H9 (cell line): ENCODE data around the gene PRTN3. TPM values are rescaled to one million over a fixed set of nuclear protein-coding genes. Genes with fewer than 3 reads are reported as not detected.

Experiments used
- DNase-seq: peaks from one replicate; pipeline ENCODE4 v3.0.0-alpha.2; 2017
- H2AFZ ChIP-seq: one replicate; pipeline ENCODE4 v1.6.1; 2013; ENCODE audit warnings: mild to moderate bottlenecking, low read length, control low read depth, moderate library complexity
- H2AK5ac ChIP-seq: 2 replicates; pipeline ENCODE4 v1.6.1; 2013; ENCODE audit warnings: low read length, control low read depth, mixed read lengths; ENCODE audit not compliant: insufficient read length
- H2BK120ac ChIP-seq: one replicate; pipeline ENCODE4 v1.6.1; 2013; ENCODE audit warnings: low read depth, mild to moderate bottlenecking, low read length, control low read depth, inconsistent platforms; ENCODE audit not compliant: poor library complexity, severe bottlenecking
- H2BK12ac ChIP-seq: 2 replicates; pipeline ENCODE4 v1.6.1; 2013; ENCODE audit warnings: low read length, control low read depth, mixed read lengths, low read depth; ENCODE audit not compliant: insufficient read length
- H2BK15ac ChIP-seq: 2 replicates; pipeline ENCODE4 v1.6.1; 2013; ENCODE audit warnings: low read depth, low read length, control low read depth
- H2BK20ac ChIP-seq: one replicate; pipeline ENCODE4 v1.6.1; 2013; ENCODE audit warnings: low read depth, mild to moderate bottlenecking, low read length, control low read depth, inconsistent platforms; ENCODE audit not compliant: poor library complexity, severe bottlenecking
- H2BK5ac ChIP-seq: 2 replicates; pipeline ENCODE4 v1.6.1; 2013; ENCODE audit warnings: low read length, control low read depth, mixed read lengths; ENCODE audit not compliant: insufficient read length
- H3K14ac ChIP-seq: 2 replicates; pipeline ENCODE4 v1.6.1; 2013; ENCODE audit warnings: low read length, control low read depth; ENCODE audit not compliant: insufficient read depth
- H3K18ac ChIP-seq: 2 replicates; pipeline ENCODE4 v1.6.1; 2013; ENCODE audit warnings: low read depth, mild to moderate bottlenecking, mixed read lengths, low read length, control low read depth; ENCODE audit not compliant: insufficient read length
- H3K23ac ChIP-seq: 2 replicates; pipeline ENCODE4 v1.6.1; 2013; ENCODE audit warnings: low read length, control low read depth, mixed read lengths, low read depth; ENCODE audit not compliant: insufficient read length
- H3K23me2 ChIP-seq: 2 replicates; pipeline ENCODE4 v1.6.1; 2013; ENCODE audit warnings: low read depth, mild to moderate bottlenecking, mixed read lengths, low read length, control low read depth; ENCODE audit not compliant: insufficient read length, poor library complexity, severe bottlenecking
- H3K27ac ChIP-seq: 2 replicates; pipeline ENCODE4 v1.5.1; 2013; ENCODE audit warnings: low read length, control low read depth, mixed read lengths, low read depth; ENCODE audit not compliant: insufficient read length
- H3K27me3 ChIP-seq: 2 replicates; pipeline ENCODE4 v1.6.1; 2013; ENCODE audit warnings: low read length, control low read depth, inconsistent platforms; ENCODE audit not compliant: insufficient read depth
- H3K4ac ChIP-seq: 2 replicates; pipeline ENCODE4 v1.6.1; 2013; ENCODE audit warnings: low read depth, mild to moderate bottlenecking, control low read depth, inconsistent platforms, low read length, moderate library complexity
- H3K4me1 ChIP-seq: 2 replicates; pipeline ENCODE4 v1.6.1; 2013; ENCODE audit warnings: low read length, control low read depth, inconsistent platforms; ENCODE audit not compliant: insufficient read depth
- H3K4me2 ChIP-seq: 2 replicates; pipeline ENCODE4 v1.6.1; 2013; ENCODE audit warnings: low read length, control low read depth, mixed read lengths; ENCODE audit not compliant: insufficient read length, insufficient read depth
- H3K56ac ChIP-seq: 2 replicates; pipeline ENCODE4 v1.6.1; 2013; ENCODE audit warnings: low read depth, mild to moderate bottlenecking, mixed read lengths, low read length, control low read depth; ENCODE audit not compliant: insufficient read length
- H3K79me1 ChIP-seq: 2 replicates; pipeline ENCODE4 v1.6.1; 2013; ENCODE audit warnings: low read depth, mild to moderate bottlenecking, moderate library complexity, low read length, control low read depth, inconsistent platforms; ENCODE audit not compliant: insufficient read depth, poor library complexity, severe bottlenecking
- H3K79me2 ChIP-seq: 2 replicates; pipeline ENCODE4 v1.6.1; 2013; ENCODE audit warnings: low read length, control low read depth, inconsistent platforms; ENCODE audit not compliant: insufficient read depth
- H3K9ac ChIP-seq: 2 replicates; pipeline ENCODE4 v1.6.1; 2013; ENCODE audit warnings: low read length, control low read depth, mixed read lengths; ENCODE audit not compliant: insufficient read length; ENCODE audit errors: extremely low read depth
- H3K9me3 ChIP-seq: one replicate; pipeline ENCODE4 v1.6.1; 2013; ENCODE audit warnings: low read depth, low read length, inconsistent platforms; ENCODE audit not compliant: control insufficient read depth
- H3T11ph ChIP-seq: one replicate; pipeline ENCODE4 v1.6.1; 2013; ENCODE audit warnings: mild to moderate bottlenecking, low read length, control low read depth, inconsistent platforms
- H4K20me1 ChIP-seq: one replicate; pipeline ENCODE4 v1.6.1; 2013; ENCODE audit not compliant: control insufficient read depth, insufficient read length, insufficient read depth
- H4K5ac ChIP-seq: 2 replicates; pipeline ENCODE4 v1.6.1; 2013; ENCODE audit warnings: low read depth, mild to moderate bottlenecking, mixed read lengths, low read length, control low read depth; ENCODE audit not compliant: insufficient read length
- H4K8ac ChIP-seq: replicated peaks from 2 replicates; pipeline ENCODE4 v1.6.1; 2013; ENCODE audit warnings: low read length, control low read depth, mixed read lengths, low read depth; ENCODE audit not compliant: insufficient read length
- H4K91ac ChIP-seq: 2 replicates; pipeline ENCODE4 v1.6.1; 2013; ENCODE audit warnings: low read depth, mild to moderate bottlenecking, moderate library complexity, mixed read lengths, low read length, control low read depth; ENCODE audit not compliant: insufficient read length
- H3K27ac Mint-ChIP-seq, 3 experiments: 2 replicates in 2 of 3; 3 replicates in 1 of 3; pipeline ENCODE4 v1.8.0; 2020 to 2021; ENCODE audit warnings: mixed read lengths in 3 of 3, mild to moderate bottlenecking in 1 of 3, moderate library complexity in 1 of 3
- H3K27me3 Mint-ChIP-seq: 2 replicates; pipeline ENCODE4 v1.8.0; 2021; ENCODE audit warnings: low read depth, mild to moderate bottlenecking, moderate library complexity, mixed read lengths
- H3K36me3 Mint-ChIP-seq, 3 experiments: 2 replicates in 2 of 3; 3 replicates in 1 of 3; pipeline ENCODE4 v1.8.0; 2020 to 2021; ENCODE audit warnings: low read depth in 3 of 3, mixed read lengths in 3 of 3; ENCODE audit not compliant: insufficient read depth in 1 of 3
- H3K4me1 Mint-ChIP-seq, 2 experiments: 2 replicates each; pipeline ENCODE4 v1.8.0; 2020; ENCODE audit warnings: mixed read lengths in 2 of 2
- H3K4me3 Mint-ChIP-seq, 2 experiments: 2 replicates in 1 of 2; 3 replicates in 1 of 2; pipeline ENCODE4 v1.8.0; 2020 to 2021; ENCODE audit warnings: mild to moderate bottlenecking in 2 of 2, mixed read lengths in 2 of 2, moderate library complexity in 1 of 2
- H3K9me3 Mint-ChIP-seq, 2 experiments: 2 replicates in 1 of 2; 3 replicates in 1 of 2; pipeline ENCODE4 v1.8.0; 2020; ENCODE audit warnings: mild to moderate bottlenecking in 2 of 2, mixed read lengths in 2 of 2, moderate library complexity in 1 of 2
- WGBS: extraction: QIAGEN DNeasy Blood & Tissue Kit; methylation state at CpG from one replicate; pipeline ENCODE4 v1.1.7; 2013; ENCODE audit warnings: missing lambda C conversion rate, low lambda C conversion rate, mixed read lengths; ENCODE audit not compliant: insufficient read length; ENCODE audit errors: extremely low coverage; 5-methylcytosine and 5-hydroxymethylcytosine counted together
- total RNA-seq: library from RNA; stranded (reverse); gene quantifications from 2 replicates; pipeline ENCODE4 v1.2.1, GENCODE V29; 2021
- TF ChIP-seq, protein P1 (sequence below): fragments of 200-600 bp; sonication (generic); conservative IDR thresholded peaks from 3 replicates; pipeline ENCODE4 v1.8.0; 2021; ENCODE audit warnings: antibody characterized with exemption, mild to moderate bottlenecking

The PRTN3 gene
- total RNA-seq, 1 experiment from 2014 or later: 0.31 TPM

GRCh38 chr19:889662-890295 is 49.0 kb downstream of the PRTN3 start:
- Histone ChIP-seq H3K9me3 (no peaks in the 10 kb centered on the region), H3K18ac (no peak overlapping the region), H2BK5ac (no peak overlapping the region), H2BK120ac (no peak overlapping the region), H4K20me1 (peaks cover 2% of the 10 kb centered on the region), H3K23me2 (peaks cover 4% of the 10 kb centered on the region), H2BK20ac (no peak overlapping the region), H2AK5ac (no peak overlapping the region), H3K4me1 (no peaks in the 10 kb centered on the region), H3K14ac (no peak overlapping the region), H3K56ac (no peak overlapping the region), H2AFZ (no peak overlapping the region), H4K5ac (no peak overlapping the region), H2BK15ac (no peak overlapping the region), H3K79me1 (no peaks in the 10 kb centered on the region), H3T11ph (no peak overlapping the region), H3K9ac (no peak overlapping the region), H3K4ac (no peak overlapping the region), H3K27me3 (no peaks in the 10 kb centered on the region), H4K8ac (no peak overlapping the region), H4K91ac (no peak overlapping the region), H3K23ac (no peak overlapping the region), H3K79me2 (no peaks in the 10 kb centered on the region; the same call in 1 of the 2 replicates), H3K27ac (no peak overlapping the region), H3K4me2 (no peak overlapping the region), H2BK12ac (no peak overlapping the region)
- H3K4me3 Mint-ChIP-seq: no peak overlapping the region
- no peak for DNase-seq
- no CpG with 5 or more reads among the region's 26 CpGs for WGBS
- TF ChIP-seq, protein P1, sequence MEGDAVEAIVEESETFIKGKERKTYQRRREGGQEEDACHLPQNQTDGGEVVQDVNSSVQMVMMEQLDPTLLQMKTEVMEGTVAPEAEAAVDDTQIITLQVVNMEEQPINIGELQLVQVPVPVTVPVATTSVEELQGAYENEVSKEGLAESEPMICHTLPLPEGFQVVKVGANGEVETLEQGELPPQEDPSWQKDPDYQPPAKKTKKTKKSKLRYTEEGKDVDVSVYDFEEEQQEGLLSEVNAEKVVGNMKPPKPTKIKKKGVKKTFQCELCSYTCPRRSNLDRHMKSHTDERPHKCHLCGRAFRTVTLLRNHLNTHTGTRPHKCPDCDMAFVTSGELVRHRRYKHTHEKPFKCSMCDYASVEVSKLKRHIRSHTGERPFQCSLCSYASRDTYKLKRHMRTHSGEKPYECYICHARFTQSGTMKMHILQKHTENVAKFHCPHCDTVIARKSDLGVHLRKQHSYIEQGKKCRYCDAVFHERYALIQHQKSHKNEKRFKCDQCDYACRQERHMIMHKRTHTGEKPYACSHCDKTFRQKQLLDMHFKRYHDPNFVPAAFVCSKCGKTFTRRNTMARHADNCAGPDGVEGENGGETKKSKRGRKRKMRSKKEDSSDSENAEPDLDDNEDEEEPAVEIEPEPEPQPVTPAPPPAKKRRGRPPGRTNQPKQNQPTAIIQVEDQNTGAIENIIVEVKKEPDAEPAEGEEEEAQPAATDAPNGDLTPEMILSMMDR: no peak
- H3K9me3 Mint-ChIP-seq: no peaks in the 10 kb centered on the region; a peak in 1 of 5 replicates
- H3K4me1 Mint-ChIP-seq: peaks cover 3 to 4% of the 10 kb centered on the region in 2 experiments; a peak in 2 of 4 replicates
- H3K27me3 Mint-ChIP-seq: peaks cover 4% of the 10 kb centered on the region; the same call in 1 of the 2 replicates
- no peak overlapping the region for H3K27ac Mint-ChIP-seq
- peaks cover 0 to 37% (median 25%) of the 10 kb centered on the region in 3 experiments; a peak in 6 of 7 replicates for H3K36me3 Mint-ChIP-seq
